Stimulated activated CD8-positive, alpha-beta memory T cell treated with anti-CD3 and anti-CD28 coated beads, Interleukin-12 subunit alpha, Interleukin-12 subunit beta, amount 100 ng/mL, for 24 hours (primary cell): ENCODE data around the gene EHD4.

Experiments
- DNase-seq: peaks from one replicate; pipeline ENCODE4 v3.0.0-alpha.2; 2020; ENCODE audit errors: extremely low read depth

EHD4 gene

DNA sequence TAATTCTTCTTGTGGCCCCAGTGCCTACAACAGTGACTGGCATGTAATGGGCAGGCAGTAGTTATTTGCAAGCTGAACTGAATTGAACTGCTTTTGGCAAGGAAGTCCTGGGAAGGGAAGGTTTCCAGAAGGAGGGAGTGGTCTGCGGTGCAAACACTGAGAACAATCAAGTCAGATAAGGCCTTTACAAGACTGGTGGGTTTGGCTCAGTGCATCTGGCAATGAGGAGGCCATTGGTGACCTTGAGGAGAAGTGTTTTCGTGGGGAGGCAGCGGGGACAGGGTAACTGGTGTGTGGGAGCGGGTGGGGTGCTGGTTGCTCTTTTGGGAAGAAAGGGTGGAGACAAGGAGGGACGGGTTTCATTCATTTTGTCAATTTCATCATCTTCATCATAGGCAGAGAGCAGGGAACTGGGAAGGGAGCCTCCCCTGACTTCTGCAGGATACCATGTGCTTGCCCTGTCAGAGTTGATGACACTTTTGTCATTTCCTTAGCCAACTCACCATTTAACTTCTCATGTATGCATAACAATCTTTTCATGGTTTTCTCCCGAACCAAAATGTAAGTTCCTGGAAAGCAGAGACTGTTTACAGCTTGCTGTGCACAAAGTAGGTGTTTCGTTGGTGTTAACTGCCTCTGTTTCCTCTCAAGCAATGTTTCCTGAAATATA lies 8.4 kb upstream of the EHD4 start:
- DNase-seq: no peak

DNA sequence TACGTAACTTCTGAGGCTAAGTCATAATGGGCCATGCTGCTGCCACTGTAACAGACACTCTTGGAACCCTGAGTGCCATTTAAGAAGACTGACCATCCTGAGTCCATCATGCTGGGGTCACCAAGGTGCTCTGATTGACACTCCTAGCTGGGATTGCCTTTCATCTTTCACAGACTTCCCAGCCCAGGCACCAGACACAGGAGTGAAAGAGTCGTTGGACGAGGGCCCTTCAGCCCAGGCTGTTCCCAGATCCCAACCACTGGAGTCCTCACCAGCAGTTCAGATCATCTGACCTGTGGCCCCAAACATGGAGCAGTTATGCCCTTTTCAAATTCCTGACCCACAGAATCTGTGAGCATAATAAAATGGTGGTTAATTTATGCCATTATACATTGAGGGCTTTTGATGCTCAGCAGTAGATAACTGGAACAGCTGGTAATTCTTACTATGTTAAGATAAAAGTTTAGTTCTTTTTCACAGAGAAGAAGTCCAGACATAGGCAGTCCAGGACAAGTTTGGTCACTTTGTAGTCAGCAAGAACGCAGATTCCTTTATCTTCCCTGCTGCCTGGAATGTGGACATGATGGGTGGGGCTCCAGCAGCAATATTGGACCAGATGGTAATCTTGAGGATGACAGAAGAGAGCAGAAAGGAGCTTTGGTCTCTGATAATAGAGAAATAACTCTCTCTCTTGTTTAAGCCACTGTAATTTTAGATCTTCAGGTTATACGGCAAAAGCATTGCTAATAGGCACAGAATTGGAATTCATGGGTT lies 7.3 kb upstream of the EHD4 start:
- DNase-seq: no peak

DNA sequence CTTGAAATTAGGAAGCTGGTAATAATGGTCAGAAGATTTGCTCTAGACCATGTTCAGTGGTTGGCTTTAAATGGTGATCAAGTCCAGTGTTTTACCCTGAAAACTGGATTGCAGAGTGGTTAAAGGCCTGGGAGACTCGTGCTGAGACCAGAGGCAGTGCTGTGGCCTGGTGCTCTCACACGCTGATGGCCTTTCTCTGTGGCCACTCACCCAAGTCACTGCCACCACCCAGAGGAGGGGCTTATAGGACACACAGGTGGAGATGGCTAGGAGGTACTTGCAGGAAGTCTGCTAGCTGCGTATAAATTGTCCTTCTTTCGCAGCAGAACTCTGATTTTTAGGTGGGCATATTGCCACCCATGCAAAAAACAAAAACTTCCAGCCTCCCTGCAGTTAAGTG lies 6.2 kb upstream of the EHD4 start:
- no peak for DNase-seq

DNA sequence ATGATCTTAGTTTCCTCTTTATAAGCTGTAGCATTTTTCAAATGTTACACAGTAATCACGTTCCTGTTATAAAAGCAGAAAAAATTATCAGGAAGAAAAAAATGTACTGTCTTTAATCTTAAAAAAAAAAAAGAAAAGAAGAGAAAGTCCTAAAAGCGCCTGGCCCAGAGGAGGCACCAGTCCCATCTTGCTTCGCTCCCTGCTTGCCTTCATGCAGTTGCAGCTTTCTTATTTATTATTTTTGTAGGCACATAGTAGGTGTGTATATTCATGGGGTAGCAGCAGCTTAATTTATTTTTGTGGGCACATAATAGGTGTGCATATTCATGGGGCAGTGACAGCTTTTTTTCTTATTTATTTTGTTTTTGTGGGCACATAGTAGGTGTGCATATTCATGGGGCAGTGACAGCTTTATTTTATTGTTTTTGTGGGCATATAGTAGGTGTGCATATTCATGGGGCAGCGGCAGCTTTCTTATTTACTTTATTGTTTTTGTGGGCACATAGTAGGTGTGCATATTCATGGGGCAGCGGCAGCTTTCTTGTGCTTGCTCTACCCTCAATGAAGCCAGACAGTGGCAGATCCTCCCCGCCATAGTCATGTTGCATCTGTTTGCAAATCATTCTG lies 5.5 kb upstream of the EHD4 start:
- DNase-seq: no peak

DNA sequence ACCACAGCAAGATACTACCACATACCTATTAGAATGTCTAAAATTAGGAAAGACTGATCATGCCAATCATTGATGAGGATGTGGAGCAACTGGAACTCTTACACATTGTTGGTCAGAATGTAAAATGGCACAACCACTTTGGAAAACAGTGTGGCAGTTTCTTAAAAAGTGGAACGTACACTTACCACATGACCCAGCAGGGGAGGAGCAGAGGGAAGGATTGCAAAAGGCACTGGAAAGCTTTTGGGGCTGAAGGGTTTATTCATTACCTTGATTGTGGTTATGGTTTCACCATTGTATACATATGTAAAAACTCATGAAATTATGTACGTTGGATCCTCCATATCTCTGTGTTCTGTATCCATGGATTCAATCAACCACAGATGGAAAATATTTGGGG lies 3.3 kb upstream of the EHD4 start:
- DNase-seq: no peak

DNA sequence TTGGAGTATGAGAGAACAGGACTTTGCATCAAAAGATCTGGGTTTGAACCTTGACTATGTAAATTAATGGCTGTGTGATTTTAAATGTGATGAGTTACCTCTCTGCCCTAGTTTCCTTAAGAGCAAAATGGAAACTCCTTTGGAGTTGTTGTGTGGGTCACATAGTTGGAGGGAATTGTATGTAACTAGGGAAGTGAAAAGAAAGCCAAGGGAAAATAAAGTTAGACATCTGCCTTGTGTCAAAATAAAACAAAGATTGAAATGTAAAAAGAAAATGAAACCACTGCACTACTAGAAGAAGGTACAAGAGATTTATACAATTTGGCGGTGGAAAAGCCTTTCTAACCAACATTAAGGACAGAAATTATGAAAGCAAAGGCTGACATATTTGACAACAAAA lies 1.7 kb upstream of the EHD4 start:
- no peak for DNase-seq

DNA sequence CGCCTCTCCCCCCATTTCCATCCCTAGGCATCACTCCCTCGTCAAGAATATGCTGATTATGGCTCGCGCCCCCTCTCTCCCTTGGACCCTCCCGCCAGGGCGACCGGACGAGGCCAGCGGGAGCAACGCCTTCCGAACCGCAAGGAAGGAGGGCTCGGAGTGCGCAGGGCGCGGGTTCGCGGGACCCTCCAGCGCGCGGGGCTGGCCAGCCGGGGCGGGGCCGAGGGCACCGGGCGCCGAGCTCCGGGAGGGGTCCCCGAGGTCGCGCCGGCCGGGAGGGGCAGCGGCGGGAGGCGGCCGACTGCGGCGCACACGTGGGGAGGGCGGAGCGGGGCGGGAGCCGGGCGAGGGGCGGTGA lies 483 bp downstream of the EHD4 start:
- DNase-seq: no peak

DNA sequence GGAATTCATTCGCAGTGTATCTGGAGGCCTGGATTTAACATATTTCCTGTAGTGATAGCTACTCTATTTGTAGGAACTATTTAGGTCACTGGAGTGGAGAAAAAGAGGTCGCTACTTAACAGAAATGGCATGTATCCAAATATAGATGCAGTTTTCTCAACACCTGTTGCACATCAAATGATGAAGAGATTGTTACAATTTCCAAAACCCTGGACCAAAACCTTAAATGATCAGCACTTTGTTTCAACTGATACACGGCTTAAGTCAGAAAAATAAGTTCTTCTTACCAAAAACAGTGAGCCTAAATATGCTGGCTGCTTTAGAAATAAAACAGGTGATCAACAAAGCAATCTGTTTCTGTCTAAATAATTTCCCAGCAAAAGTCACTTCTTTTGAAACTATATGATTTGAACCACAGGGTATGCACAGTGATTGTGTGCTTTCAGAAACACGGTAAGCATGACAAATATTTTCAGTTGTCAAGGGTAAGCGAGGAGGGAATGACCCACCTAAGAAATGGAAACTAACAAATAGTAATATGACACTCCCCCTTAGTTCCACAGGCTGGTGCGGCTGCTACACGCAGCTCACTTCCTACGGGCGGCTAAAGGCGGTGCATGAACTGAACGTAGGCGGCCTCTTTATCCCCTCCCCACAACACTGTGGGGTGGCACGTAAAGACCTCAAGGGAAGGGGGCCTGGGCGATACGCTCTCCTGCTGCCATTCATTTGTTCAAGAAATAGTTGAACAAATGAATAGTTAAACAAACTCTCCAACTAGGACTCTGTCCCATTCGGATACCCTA lies 1.1 kb downstream of the EHD4 start:
- DNase-seq: peak; percentile 53

DNA sequence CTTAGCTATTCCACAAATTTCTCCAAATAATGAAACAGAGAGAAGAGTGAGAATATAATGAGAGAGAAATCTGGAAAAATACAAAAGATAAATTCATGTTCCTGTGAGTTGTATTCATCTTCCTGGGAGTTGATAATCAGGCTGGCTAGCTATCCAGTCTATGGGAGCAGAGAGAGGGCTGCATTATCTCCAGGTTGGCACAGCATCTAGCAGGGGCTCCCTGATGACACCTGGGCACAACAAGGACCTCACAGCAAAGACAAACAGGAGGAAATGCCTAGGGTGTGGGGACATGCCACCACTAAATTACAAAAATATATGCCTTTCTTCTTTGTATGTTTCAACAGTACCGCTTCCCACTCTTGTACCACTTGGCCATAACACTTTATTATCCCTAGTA lies 1.9 kb downstream of the EHD4 start:
- DNase-seq: no peak

DNA sequence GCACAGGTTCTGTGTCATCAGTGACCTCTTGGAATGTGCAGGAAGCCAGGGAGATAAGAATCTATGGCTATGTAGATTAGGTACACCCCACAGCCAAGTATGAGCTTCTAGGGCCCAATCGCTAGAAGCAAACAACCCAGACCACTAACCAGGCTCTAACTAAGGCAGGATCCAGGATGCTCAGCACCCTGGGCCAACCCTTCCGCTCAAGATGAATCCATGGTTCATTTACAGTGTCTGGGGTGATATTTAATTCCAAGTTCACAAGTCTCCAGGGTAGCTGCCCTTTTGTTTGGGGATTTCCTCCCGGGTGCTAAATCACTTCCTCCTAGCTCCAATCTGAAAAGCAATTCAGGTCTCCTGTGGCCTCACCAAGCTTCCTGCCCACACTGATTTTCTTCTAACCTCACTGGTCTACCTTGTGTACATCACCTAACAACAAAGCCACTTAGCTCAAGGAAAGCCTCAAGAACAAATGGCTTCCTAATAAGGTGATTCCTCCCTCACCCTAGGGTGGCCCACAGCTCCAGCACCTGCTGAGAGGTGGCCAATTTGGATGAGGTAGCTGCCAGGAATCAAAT lies 2.4 kb downstream of the EHD4 start:
- no peak for DNase-seq

DNA sequence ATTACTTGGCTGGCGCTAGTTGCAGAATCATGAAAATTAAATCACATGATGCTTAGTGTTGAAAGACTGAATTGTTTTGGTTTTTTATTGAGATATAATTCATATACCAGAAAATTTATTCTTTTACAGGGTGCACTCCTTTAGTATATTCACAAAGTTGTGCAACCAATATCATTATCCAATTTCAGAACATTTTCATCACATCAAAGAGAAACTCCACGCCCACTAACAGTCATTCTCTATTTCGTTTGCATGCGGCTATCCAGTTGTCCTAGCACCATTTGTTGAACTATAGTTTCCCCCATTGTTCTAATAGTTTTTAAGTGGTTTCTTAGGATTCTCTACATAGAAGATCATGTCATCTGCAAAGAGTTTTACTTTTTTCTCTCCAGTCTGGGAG lies 3.7 kb downstream of the EHD4 start:
- DNase-seq: no peak

DNA sequence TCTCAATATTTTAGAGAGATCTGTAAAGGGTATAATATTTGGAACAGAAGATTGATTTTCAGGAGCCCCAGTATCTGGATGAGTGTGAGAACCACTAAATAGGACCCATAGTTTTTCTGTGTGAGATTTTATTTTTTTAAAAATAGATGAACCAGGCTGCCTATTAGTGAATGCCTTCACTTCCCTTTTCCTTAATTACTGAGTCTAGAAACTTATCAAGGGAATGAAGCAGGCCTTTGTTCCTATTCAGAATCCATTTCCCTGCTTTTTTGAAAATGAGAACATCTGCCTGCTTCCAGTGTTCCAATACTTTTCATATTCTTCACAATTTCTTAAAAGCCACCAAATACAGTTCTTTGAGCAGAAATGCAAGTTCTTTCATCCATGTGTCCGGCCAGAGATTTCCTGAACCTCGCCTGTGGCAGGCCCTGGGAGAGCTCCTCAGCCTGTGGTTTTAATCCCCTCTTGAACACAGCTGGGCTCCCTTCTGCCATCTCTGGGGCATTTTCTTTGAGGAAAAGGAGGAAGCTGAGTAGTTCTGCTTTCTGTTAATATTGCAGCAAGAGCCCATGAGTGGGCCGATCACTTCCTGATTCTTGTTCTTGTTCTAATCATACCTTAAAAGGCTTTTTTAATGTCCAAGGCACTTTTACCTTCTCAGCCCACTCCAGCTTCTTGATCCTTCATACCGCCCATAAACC lies 4.7 kb downstream of the EHD4 start:
- DNase-seq: no peak

DNA sequence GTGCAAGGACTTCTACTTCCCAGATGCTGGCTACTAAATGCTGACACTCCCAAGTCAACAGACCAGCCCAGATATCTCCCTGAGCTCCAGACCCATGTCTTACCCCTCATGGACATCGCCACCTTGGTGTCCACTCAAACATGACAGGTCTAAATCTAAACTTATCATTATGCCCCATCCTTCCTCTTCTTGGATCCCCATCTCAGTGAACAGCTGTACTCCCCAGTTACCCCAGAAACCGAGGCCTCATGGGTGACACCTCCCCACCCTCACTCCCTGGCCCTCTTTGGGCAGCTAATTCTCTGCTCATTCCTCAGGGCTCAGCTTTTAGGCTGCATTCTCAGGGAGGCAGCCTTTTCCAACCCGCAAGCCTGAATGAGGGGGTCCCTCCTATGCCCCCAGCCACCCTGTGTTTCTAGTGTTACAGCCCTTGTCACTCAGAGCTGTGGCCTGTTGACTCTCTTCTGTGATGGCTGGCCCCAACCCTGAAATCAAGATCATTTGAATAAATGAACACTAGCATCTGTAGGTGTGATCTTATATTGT lies 5.4 kb downstream of the EHD4 start:
- no peak for DNase-seq

DNA sequence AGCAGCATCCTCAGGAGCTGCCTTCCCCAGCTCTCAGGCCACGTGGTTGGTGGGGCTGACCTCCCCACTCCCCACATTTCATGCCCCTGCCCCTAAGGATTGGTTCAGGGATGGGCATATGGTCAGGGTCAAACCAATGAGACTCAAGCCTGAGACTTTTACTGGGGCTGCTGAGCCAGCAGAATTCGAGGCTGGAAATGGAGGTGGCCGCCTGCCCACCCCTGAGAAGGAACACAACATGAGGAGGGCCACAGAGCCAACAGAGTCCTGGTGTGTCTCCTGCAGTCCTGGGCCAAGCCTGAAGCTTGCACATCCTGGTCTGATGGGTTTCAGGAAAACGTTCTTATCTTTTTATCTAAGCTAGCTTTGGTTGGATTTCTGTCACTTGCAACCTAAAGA lies 5.9 kb downstream of the EHD4 start:
- DNase-seq: no peak

DNA sequence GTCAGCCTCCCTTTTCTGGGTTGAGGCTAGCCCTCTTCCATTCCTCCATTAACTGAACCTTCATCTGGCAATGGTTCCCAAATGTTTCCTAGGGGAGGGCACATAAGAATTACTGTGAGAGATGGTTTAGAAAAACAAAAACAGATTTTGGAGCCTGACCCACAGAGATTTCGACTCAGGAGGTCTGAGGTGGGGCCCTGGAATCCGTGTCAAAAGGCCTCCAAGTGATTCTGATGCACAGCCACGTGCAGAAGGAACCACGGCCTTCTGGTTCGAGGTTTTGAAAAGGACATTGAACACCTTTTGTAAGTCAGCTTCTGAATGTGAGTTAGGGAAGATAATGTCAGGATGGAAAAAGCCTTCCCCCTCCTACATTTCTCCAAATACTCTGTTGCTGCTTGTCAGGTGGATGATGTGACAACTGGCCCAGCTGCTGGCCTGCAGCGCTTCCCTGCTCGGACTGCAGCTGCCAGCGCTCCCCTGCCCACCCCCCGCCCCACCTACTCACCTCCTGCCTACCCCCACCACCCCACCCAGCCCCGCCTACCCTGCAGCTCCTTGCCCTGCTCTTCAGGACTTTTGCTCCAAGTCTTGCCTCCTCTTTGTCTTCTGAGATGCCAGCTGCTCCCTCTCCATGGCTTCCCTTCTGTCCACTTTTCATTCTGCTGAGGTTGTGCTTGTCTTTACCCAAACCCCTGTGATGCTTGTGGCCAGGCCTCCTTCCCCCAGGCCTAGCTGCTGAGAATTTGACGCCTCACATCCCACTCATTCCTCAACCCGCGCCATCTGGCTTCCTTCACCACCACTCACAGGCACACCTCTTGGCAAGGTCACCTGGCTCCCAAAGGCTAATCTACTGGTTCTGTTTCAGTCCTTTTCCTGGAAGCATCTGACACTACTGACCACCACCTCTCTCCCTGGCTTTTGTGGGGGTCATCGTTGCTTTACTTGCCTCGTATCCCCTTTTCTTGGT lies 6.6 kb downstream of the EHD4 start:
- DNase-seq: no peak

DNA sequence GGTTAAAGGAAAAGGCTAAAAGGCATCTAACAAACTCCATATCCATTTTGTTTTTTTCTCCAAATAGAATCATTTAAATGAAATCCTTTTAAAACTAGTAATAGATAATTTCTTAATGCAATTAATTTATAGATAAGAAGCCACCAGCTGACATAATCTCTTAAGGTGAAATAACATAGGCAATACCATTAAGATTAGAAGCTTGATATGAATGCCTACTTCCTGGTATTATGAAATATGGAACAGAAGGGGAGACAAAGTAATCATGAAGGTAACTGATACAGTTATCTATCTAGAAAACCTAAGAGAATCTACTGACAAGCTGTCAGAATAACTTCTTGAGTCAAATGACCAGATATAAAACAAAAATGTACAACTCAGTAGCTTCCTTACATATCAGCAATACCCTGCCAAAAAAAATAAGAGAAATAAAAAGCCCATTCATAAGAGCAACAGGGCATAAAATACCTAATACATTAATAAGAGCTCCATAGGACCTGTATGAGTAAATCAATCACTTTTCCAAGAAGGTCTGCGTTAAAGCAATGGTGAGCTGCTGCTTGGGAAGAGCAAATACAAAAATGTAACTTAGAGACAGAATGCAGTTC lies 10.7 kb downstream of the EHD4 start:
- DNase-seq: no peak

DNA sequence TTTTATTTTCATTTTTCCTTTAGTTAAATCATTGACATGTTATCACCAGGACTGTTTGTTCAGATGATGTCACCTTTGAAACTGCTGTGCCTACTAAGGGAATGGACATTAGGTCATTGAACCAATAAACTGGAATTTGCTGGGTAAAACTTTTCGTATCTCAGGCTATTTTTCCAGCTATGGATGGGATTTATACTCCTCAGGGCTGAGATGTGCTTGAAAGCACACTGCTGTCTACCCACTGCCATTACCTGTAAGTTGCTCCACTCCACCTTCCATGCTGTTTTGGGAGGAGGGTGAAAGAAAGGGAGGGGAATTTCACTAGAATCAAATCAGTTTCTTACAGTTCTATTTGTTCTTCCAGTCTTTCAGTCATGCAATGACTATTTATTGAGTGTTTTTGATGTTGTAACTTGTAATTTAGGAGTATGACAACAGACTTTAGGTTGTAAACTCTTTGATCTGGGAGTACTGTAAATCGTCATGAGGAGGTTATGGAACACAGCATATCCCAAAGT lies 11.3 kb downstream of the EHD4 start:
- DNase-seq: no peak

DNA sequence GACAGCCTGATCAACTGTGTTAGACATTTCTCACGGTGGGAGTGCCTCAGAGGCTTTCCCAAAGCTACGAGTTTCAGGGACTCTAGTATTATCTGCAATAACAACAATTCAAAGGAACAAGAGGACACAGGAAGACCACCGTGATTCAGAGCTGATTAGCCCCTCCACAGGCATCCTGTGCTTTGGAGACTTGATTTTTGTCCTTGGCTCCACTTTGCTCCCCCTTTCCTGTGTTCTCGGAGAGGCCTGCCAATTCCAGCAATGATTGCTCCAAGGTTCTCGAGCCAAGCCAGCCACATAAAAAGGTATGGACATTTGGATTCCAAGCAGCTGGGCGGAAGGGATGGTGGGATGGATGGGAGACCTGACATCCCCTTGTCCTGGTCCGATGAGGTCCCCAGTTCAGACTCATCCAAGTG lies 14.3 kb downstream of the EHD4 start:
- no peak for DNase-seq
